Sigmoid colon (tissue), 4 donors: ENCODE results near the gene HDAC11.

Experiments used
- EP300 ChIP-seq, 4 donors: sonication (generic); formaldehyde crosslinking; IDR thresholded peaks; one replicate each; pipeline ENCODE4 v1.6.1; 2017; ENCODE audit warnings: antibody characterized with exemption in 4 of 4
- POLR2A ChIP-seq, 2 donors: fragments of 450-650 bp; IDR thresholded peaks; one replicate each; pipeline ENCODE4 v1.6.1; 2016; ENCODE audit warnings: antibody characterized with exemption in 2 of 2, mild to moderate bottlenecking in 2 of 2, moderate library complexity in 2 of 2
- TF ChIP-seq, protein P1 (sequence below), 4 experiments: fragments of 450-650 bp in 3 of 4; fragments of 200-600 bp in 1 of 4; IDR thresholded peaks; one replicate each; pipeline ENCODE4 v1.5.1; 2016 to 2019; ENCODE audit warnings: antibody characterized with exemption in 4 of 4, mild to moderate bottlenecking in 3 of 4, moderate library complexity in 2 of 4

DNA sequence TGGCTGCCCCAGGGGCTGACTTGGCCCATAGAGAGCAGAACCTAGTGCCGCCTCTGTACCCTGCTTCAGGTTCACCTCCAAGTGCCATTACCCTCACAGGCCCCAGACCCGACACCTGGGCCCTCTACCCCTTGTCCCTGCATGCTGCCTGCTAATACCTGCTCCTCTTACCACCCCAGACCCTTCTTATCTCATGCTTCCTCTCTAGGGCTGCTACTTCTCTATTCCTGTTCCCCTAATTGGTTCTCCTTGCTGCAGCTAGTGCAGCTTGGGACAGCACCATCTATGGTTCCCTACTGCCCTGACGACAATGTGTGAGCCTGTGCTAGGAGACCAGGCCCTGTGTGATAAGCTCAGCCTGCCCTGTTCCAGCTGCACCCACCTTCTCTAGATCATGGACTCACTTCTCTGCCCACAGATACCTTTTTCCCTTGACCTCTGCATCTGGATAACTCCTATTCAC lies 15.3 kb downstream of the HDAC11 start:
- TF ChIP-seq, protein P1, sequence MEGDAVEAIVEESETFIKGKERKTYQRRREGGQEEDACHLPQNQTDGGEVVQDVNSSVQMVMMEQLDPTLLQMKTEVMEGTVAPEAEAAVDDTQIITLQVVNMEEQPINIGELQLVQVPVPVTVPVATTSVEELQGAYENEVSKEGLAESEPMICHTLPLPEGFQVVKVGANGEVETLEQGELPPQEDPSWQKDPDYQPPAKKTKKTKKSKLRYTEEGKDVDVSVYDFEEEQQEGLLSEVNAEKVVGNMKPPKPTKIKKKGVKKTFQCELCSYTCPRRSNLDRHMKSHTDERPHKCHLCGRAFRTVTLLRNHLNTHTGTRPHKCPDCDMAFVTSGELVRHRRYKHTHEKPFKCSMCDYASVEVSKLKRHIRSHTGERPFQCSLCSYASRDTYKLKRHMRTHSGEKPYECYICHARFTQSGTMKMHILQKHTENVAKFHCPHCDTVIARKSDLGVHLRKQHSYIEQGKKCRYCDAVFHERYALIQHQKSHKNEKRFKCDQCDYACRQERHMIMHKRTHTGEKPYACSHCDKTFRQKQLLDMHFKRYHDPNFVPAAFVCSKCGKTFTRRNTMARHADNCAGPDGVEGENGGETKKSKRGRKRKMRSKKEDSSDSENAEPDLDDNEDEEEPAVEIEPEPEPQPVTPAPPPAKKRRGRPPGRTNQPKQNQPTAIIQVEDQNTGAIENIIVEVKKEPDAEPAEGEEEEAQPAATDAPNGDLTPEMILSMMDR (IDR thresholded peaks at IDR 0.05): no peak
- TF ChIP-seq POLR2A (IDR thresholded peaks at IDR 0.05) (no peak), EP300 (IDR thresholded peaks at IDR 0.05) (no peak)
